Stomach smooth muscle (tissue), 2 donors: Measurements from ENCODE around the gene SDK2.

Experiments used
- H3K27ac ChIP-seq: one replicate; pipeline ENCODE4 v1.7.0; 2013; ENCODE audit warnings: mild to moderate bottlenecking, low read length, inconsistent platforms
- H3K27me3 ChIP-seq, 2 donors: one replicate each; pipeline ENCODE4 v1.7.0; 2013; ENCODE audit warnings: low read length in 2 of 2; ENCODE audit not compliant: insufficient read depth in 2 of 2, control insufficient read depth in 1 of 2
- H3K36me3 ChIP-seq, 2 donors: one replicate each; pipeline ENCODE4 v1.7.0; 2013; ENCODE audit warnings: low read length in 2 of 2; ENCODE audit not compliant: control insufficient read depth in 2 of 2, insufficient read depth in 2 of 2
- H3K4me1 ChIP-seq: one replicate; pipeline ENCODE4 v1.7.0; 2013; ENCODE audit warnings: low read length; ENCODE audit not compliant: control insufficient read depth, insufficient read depth
- H3K4me3 ChIP-seq, 2 donors: one replicate each; pipeline ENCODE4 v1.7.0; 2013; ENCODE audit warnings: low read length in 2 of 2
- H3K9ac ChIP-seq, 2 donors: one replicate each; pipeline ENCODE4 v1.7.0; 2013; ENCODE audit warnings: low read length in 2 of 2, mild to moderate bottlenecking in 1 of 2
- H3K9me3 ChIP-seq, 2 donors: one replicate each; pipeline ENCODE4 v1.7.0; 2013; ENCODE audit warnings: low read length in 2 of 2; ENCODE audit not compliant: control insufficient read depth in 2 of 2
- donor health status: healthy.
- donor health status: Pancreatic carcinoma.

Gene SDK2

DNA sequence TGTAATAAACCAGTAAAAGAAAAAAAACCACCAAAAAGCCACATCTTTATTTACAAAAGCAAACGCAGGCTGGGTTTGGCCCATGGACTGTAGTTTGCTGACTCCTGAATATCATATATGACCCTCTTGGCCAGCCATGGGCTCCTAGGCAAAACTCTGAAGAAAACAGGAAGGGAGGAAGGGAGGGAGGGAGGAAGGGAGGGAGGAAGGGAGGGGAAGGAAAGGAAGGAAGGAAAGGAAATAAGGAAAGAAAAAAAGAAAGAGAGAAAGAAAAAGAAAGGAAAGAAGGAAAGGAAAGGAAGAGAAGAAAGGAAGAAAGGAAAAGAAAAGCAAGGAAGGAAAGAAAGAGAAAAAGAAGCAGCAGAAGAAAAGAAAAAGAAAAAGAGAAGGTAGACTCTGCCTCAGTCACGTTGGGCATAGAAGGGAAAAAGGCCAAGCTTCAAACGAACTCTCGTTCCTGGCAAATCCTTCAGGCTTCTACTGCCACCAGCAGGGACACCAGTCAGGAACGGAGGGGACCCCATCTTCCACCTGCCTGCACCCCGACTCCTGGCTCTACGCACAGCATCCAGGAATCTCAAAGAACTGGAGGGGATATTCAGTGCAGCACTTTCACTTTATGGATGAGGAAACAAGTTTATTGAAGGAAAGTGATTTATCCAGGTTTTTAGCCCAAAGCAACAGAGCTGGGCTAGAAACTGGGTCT, 354.5 kb downstream of the SDK2 start:
- Histone ChIP-seq H3K9ac (peak overlapping the region in 1 of 2 donors; percentile 12), H3K4me1 (peaks cover 95% of the 10 kb centered on the region), H3K27me3 (no peaks in the 10 kb centered on the region), H3K36me3 (peaks cover 10 to 14% of the 10 kb centered on the region in 2 donors), H3K9me3 (no peaks in the 10 kb centered on the region), H3K27ac (peak overlapping the region; percentile 89), H3K4me3 (peak overlapping the region in 1 of 2 donors; percentile 35)

DNA sequence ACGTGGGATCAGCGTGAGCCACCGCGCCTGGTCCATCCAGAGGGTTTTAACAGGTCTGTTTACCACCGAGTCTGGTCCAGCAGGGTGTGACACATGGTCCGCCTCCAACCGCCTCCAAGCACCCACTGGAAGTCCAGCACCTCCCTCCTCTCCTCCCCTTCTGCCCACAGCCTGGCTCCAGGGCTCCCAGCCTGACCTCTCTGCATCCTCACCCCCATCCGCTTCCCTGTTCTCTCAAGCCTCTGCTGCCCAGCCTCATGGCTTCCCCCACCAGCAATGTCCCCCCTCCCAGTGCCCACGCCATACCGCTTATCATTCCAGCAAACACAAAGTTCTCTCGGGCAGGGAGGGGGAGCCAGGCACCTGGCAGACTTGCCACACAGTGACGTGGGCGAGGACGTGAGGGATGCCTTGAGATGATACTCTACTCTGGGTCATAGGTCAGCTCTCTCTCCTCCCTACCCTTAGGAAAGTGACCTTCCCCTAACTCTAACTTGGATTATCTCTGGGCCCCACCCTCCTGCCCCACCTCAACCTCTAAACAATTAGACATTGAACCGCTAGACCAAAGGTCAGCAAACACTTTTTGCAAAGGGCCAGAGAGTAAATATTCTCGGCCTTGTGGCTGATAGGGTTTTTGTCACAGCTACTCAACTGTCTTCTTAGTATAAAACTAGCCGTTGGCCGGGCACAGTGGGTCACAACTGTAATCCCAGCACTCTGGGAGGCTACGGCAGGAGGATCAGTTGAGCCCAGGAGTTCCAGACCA, 355.5 kb downstream of the SDK2 start:
- peak overlapping the region in 1 of 2 donors; percentile 48 for H3K9ac ChIP-seq
- H3K36me3 ChIP-seq = peaks cover 14% of the 10 kb centered on the region in 2 donors
- peak overlapping the region in 1 of 2 donors; percentile 29 for H3K4me3 ChIP-seq
- H3K4me1 ChIP-seq = peaks cover 97% of the 10 kb centered on the region
- no peaks in the 10 kb centered on the region for H3K27me3 ChIP-seq
- H3K27ac ChIP-seq = peak overlapping the region; percentile 89
- no peaks in the 10 kb centered on the region for H3K9me3 ChIP-seq

- H3K4me3 ChIP-seq = peak overlapping the region; percentile 20 to 40
- H3K36me3 ChIP-seq = peaks cover 14 to 19% of the 10 kb centered on the region in 2 donors
- peak overlapping the region; percentile 89 for H3K27ac ChIP-seq
- H3K27me3 ChIP-seq = no peaks in the 10 kb centered on the region
- peaks cover 87% of the 10 kb centered on the region for H3K4me1 ChIP-seq
- H3K9me3 ChIP-seq = no peaks in the 10 kb centered on the region
- H3K9ac ChIP-seq = peak overlapping the region in 1 of 2 donors; percentile 21
These were observed 357.4 kb downstream of the SDK2 start for GRCh38 chr17:73286863-73287296.

DNA sequence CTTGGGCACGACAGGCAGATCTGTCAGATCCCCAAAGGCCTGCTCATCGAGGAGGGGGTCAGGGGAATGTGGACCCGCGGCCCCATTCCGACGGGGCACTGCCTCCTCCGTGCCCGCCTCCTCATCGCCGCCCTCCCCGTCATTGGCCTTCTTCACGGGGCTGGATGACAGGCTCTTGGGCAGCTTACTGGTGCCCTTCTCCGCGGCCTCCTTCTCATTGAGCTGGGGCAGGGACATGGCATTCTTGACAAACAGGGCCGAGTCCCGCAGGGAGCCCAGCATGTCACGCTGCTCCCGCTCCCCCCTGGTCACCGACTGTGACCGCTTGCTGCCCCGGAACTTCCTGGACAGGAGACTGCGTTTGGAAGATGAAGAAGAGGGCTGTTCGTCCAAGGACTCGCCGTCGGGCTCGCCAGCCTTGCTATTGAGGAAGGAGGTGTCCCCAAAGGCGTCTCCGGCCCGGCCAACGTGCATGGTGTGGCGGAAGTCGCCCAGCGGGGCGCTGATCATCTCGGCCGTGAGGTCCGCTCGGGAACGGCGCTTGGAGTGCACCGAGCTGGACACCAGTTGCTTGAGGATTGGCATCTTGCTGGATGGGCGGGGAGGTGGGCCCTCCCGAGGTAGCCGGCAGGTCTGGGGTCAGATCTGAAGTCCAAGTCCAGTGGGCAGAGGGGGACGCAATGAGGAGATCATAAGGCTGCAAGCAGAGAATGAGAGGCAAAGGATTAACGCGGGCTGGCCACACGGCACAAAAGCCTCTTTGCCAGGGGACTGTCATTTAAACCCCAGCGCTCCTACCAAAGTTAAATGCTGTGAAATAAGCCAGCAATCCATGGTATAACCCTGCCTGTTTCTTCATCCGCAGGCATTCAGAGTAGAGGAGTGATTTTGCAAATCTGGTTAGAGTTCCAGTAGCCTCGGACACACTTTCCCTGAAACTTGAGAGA, 358.1 kb downstream of the SDK2 start:
- Histone ChIP-seq H3K9ac (peak overlapping the region in 1 of 2 donors; percentile 21), H3K4me3 (peak overlapping the region in 1 of 2 donors; percentile 40), H3K9me3 (no peaks in the 10 kb centered on the region), H3K36me3 (peaks cover 14 to 20% of the 10 kb centered on the region in 2 donors), H3K27ac (peak overlapping the region; percentile 89), H3K27me3 (no peaks in the 10 kb centered on the region), H3K4me1 (peaks cover 80% of the 10 kb centered on the region)

DNA sequence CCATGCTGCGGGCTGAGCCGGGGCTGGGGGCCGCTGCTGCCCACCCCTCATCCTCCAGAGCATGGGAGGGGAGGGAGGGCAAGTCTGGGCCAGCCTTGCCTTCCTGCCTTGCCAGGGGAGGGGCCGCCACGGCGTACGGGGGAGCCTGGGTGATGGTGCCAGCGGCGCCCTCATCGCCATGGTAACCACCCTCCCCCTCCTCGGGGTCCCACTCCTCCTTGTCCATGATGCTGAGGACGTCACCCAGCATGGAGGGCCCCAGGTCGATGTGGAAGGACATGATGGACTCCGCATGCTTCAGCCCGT, 358.7 kb downstream of the SDK2 start:
- H3K4me3 ChIP-seq = no peak overlapping the region
- no peak overlapping the region for H3K9ac ChIP-seq
- H3K36me3 ChIP-seq = peaks cover 14 to 20% of the 10 kb centered on the region in 2 donors
- no peaks in the 10 kb centered on the region for H3K27me3 ChIP-seq
- peaks cover 74% of the 10 kb centered on the region for H3K4me1 ChIP-seq
- H3K9me3 ChIP-seq = no peaks in the 10 kb centered on the region
- peak overlapping the region; percentile 89 for H3K27ac ChIP-seq

GRCh38 chr17:73284906-73285602, 359.2 kb downstream of the SDK2 start:
- peaks cover 14 to 20% of the 10 kb centered on the region in 2 donors for H3K36me3 ChIP-seq
- H3K27ac ChIP-seq = peak overlapping the region; percentile 89
- no peaks in the 10 kb centered on the region for H3K27me3 ChIP-seq
- H3K9ac ChIP-seq = no peak overlapping the region
- H3K9me3 ChIP-seq = no peaks in the 10 kb centered on the region
- peak overlapping the region in 1 of 2 donors; percentile 44 for H3K4me3 ChIP-seq
- H3K4me1 ChIP-seq = peaks cover 69% of the 10 kb centered on the region
